Spleen (tissue), 7 donors: Measurements from ENCODE around the gene EEF1G.

Source experiments
- CTCF ChIP-seq, 11 experiments: fragments of 200-600 bp in 7 of 11; fragments of 450-650 bp in 4 of 11; sonication (generic) in 4 of 11; IDR thresholded peaks in 8 of 11; conservative IDR thresholded peaks in 3 of 11; 1 replicate in 7 of 11; 2 replicates in 4 of 11; pipeline versions ENCODE4 v1.4.0 to v1.8.0; 2016 to 2021; ENCODE audit warnings: antibody characterized with exemption in 11 of 11, inconsistent platforms in 4 of 11, mild to moderate bottlenecking in 1 of 11
- POLR2A ChIP-seq, 3 donors: fragments of 450-650 bp; IDR thresholded peaks; one replicate each; pipeline ENCODE4 v1.5.1; 2017; ENCODE audit warnings: antibody characterized with exemption in 3 of 3, mild to moderate bottlenecking in 1 of 3
- POLR2AphosphoS5 ChIP-seq, 3 donors: sonication (generic); formaldehyde crosslinking; IDR thresholded peaks; one replicate each; pipeline ENCODE4 v1.5.1; 2017; ENCODE audit warnings: antibody characterized with exemption in 3 of 3
- donor health status: DM: no; HTN: no; CAD: no; lungs with moderate emphysema.
- donor health status: DM: no; HTN: no; CAD: no.
- donor health status: DM: no; HTN: no; CAD: no.

- no peak for TF ChIP-seq POLR2AphosphoS5 (IDR thresholded peaks at IDR 0.05)
- no peak for TF ChIP-seq POLR2A (IDR thresholded peaks at IDR 0.05)
- TF ChIP-seq CTCF (IDR thresholded peaks at IDR 0.05 in 8 of 11, conservative IDR thresholded peaks at IDR 0.05 in 3 of 11) = no peak
Observed at GRCh38 chr11:62608776-62609175, 35.1 kb upstream of the EEF1G start.
